Middle frontal gyrus (tissue), 1 donor: ENCODE results near the gene PSMD5.

Experiments used
- DNase-seq: peaks from one replicate; pipeline ENCODE4 v3.0.0-alpha.2; 2015; ENCODE audit warnings: low spot score; ENCODE audit errors: extremely low spot score

PSMD5 gene

GRCh38 chr9:120855827-120856670 is 13.3 kb upstream of the PSMD5 start:
- DNase-seq: no peak

GRCh38 chr9:120854596-120855327 is 12.0 kb upstream of the PSMD5 start:
- DNase-seq: no peak

- no peak for DNase-seq
Observed at GRCh38 chr9:120853198-120853597, 10.5 kb upstream of the PSMD5 start.

DNA sequence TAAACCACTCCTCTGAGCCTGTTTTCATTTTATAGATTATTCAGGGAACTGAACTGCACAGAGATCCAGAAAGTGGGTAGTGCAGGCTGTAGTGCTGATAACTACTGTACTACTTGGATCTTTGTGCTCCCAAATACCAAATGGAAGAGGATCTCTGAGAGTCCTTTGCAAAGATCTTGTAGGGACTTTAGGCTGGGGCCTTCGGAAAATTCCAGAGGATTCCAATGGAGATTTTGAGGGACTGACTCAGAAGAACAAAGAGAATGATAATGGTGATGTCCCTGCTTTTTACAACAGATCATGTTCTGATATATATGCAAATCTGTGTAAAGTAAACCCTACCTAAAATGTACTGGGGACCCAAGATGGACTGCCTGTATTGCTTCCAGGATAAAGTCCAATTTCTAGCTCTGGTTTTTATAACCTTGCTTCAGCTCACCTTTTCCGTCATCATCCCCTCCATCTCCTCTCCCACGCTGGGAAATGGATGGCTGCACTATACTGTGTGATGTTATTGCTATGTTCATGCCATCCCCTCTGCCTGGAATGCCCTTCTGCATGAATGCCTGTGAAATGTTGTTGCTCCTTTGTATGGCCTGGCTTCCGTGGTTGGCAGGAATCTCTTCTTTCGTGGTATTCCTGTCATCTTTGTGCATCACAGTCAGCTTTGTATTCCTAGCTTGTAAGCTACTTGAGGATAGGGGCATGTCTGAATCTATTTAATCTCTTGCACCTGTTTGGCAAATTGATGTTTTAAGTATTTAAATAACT is 9.7 kb upstream of the PSMD5 start:
- DNase-seq: no peak

- no peak for DNase-seq
Observed at GRCh38 chr9:120851449-120851848, 8.7 kb upstream of the PSMD5 start.

DNA sequence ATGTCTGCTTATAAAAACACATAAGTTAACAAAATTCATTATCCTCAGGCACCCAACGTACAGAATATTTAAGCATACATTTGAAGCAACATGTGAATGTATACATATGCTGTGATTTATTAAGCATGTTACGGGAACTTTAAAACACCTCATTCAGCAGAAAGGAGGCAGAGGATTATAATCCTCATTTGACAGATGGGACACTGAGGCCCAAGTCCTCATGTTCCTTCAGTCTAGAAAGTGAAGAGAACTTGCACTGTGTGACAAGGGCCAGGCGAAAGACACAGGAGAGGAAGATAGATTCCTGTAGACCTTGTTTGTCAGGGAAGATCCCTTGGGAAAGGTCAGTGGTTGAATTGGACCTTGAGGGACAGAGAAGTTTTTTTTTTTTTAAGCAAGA is 7.6 kb upstream of the PSMD5 start:
- DNase-seq: no peak

GRCh38 chr9:120846906-120847305 is 4.2 kb upstream of the PSMD5 start:
- DNase-seq: no peak

DNA sequence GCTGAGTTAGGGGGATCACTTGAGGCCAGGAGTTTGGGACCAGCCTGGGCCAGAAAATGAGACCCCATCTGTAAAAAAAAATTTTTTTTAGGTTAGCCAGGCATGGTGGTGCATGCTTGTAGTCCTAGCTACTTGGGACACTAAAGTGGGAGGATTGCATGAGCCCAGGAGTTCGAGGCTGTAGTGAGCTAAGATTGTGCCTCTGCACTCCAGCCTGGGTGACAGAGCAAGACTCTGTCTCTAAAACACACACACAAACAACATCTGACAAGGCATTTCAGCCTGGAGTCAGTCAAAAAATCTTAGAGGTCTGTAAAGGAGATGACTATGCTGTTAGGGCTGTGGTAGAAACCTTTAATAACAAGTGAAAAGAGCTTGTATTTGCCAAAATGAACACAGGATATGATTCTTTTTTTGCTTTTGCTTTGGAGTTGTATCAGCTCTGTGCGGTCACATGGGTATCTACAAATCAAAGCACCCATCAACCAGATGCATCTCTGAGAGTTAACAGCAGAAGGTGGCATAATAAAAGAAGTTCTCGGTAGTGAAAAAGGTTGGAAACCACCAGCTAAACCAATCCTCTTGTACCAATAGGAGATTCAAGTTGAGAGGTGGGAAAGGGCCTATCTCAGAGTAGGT is 3.6 kb upstream of the PSMD5 start:
- no peak for DNase-seq

- DNase-seq: no peak
Observed at GRCh38 chr9:120845255-120845654, 2.5 kb upstream of the PSMD5 start.

DNA sequence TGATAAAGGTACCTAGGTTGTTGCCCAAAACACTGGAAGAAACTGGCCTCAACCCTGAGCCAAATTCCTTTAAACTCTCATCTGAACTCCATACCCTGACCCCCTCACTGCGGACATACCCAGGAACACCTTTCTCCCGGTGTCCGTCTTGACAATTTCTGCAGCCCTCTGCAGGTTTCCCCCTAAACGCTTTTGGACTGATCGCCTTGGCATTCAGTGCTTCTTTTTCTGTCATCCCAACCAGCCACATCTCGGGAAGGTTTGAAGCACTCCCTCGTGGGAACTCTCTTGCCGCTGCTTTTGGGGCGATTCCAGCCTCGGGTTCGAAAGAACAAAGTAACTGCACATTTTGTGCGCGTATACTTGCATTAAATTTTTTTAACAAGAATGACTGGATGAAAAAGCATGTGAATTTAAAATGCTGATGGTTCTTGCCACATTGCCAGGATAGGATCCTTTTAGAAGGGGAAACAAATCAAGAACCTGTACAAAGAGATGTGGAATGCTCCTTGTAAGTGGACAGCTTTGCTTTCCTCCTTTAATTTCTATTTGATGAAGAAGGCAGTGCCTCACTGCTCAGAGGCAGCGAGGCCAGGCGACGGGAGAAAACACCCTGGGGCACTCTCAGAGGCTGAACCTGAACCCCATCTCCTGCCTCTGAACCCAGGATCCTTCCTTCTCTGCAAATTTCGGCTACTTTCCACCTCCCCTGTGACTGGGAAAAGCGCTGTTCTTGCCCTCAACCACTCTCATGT is 615 bp downstream of the PSMD5 start:
- no peak for DNase-seq

DNA sequence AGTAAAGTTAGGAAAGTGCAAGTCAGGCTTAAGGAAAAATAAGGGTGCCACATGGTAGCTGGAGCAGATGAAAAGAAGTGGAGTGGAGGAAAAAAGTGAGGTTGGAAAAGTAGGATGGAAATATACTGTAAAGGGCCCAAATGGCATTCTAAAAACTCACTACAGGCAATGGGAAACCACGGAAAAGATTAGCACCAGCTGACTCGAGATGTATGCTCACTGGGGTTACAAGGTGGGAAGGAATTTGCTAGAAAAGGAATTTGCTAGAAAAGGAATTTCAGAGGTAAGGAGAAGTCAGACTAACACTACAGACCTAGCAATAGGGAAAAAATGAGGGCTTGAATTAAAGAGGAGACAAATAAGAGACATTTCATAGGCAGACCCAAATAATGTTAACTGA is 3.6 kb downstream of the PSMD5 start:
- no peak for DNase-seq

- no peak for DNase-seq
Observed at GRCh38 chr9:120837921-120838320, 4.8 kb downstream of the PSMD5 start.

GRCh38 chr9:120833325-120833724 is 9.4 kb downstream of the PSMD5 start:
- no peak for DNase-seq

DNA sequence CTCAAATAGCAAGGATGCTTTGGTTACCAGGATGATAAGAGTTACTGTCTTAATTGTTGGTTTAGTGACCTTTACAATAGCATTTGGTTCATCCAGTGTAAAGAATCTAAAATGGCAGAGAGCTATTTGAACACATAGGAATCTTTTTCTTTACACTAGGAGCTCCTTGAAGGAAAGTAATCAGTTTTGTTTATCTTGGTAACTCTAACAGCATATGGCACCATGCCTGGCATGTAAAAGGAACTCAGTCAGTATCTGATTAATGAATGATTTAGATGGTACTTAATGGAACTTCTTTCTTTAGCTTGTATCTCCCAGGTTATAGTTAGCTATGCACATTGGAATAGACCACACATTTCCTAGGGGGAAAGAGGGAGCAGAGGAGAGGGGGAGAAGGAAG is 9.9 kb downstream of the PSMD5 start:
- no peak for DNase-seq

DNA sequence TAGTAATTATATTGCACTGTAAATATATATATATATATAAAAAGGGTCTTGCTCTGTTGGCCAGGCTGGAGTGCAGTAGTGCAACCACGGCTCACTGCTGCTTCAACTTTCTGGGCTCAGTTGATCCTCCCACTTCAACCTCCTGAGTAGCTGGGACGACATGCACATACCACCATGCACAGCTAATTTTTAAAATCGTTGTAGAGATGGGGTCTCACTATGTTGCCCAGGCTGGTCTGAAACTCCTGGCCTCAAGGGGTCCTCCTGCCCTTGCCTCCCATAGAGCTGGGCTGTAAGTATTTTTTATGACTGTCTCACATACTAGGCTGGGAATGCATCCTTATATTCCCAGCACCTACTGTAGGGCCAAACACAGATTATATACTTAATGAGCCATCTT is 11.9 kb downstream of the PSMD5 start:
- no peak for DNase-seq

- DNase-seq: no peak
Observed at GRCh38 chr9:120830151-120830550, 12.6 kb downstream of the PSMD5 start.

DNA sequence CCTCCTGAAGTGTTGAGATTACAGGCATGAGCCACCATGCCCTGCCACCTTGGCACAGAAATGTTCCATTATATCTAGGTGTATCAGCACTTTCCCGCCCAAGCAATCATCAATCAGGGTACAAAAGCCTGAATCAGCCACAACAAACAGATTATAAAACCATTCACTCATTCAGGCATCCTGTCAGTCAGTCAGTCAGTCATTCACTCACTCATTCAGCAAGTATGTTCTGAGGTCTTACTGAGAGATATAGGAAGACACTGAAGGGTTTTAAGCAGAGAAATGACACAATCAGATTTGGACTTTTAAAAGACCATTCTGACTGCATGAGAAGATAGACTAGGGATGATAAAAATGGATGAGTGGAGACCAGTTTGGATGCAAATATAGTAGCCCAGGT is 13.1 kb downstream of the PSMD5 start:
- DNase-seq: no peak

GRCh38 chr9:120820095-120820494 is 22.6 kb downstream of the PSMD5 start:
- no peak for DNase-seq

GRCh38 chr9:120818595-120818994 is 24.1 kb downstream of the PSMD5 start:
- no peak for DNase-seq

GRCh38 chr9:120815075-120815474 is 27.6 kb downstream of the PSMD5 start:
- no peak for DNase-seq

DNA sequence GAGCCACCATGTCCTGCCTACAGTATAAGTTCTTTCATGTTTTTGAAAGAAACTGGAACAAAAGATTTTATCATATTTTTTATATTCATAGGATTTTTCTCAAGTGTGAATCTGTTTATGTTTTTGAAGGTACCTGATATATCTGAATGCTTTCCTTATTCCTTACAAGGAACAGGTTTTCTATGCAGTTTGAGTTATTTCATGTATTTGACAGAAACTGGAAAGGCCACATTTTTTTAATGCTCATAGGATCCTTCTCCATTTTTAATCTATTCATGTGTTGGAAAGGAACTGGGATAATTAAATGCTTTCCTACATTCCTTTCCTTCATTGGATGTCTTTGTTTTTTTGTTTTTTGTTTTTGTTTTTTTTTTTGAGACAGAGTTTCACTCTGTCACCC is 33.8 kb downstream of the PSMD5 start:
- DNase-seq: no peak
